SK-N-SH treated with all-trans-retinoic acid at 6 μM for 48 hours (cell line): Measurements from ENCODE around the gene ERBIN.

ENCODE experiments used
- ATAC-seq: fragments of 200-7000 bp; cut with Tn5 transposase; 3 replicates; pipeline ENCODE4 v1.9.1; 2020; ENCODE audit warnings: mild to moderate bottlenecking, moderate library complexity
- ARNTL ChIP-seq: fragments of 450-650 bp; formaldehyde crosslinking; IDR thresholded peaks from 2 replicates; pipeline ENCODE4 v1.5.0; 2020; ENCODE audit warnings: low read depth, mild to moderate bottlenecking, moderate library complexity, borderline replicate concordance
- BACH2 ChIP-seq: fragments of 250-450 bp; sonication (Bioruptor Pico); IDR thresholded peaks from 2 replicates; pipeline ENCODE4 v1.9.0; 2021; ENCODE audit warnings: mild to moderate bottlenecking, borderline replicate concordance
- CREB5 ChIP-seq: fragments of 250-450 bp; sonication (Bioruptor Pico); IDR thresholded peaks from 2 replicates; pipeline ENCODE4 v1.5.1; 2020; ENCODE audit warnings: low read depth, mild to moderate bottlenecking, moderate library complexity
- CSDC2 ChIP-seq: fragments of 250-450 bp; sonication (Bioruptor Pico); IDR thresholded peaks from 2 replicates; pipeline ENCODE4 v1.5.0; 2020; ENCODE audit warnings: mild to moderate bottlenecking, moderate library complexity
- CSRNP3 ChIP-seq: fragments of 250-450 bp; sonication (Bioruptor Pico); IDR thresholded peaks from 2 replicates; pipeline ENCODE4 v1.5.1; 2021; ENCODE audit warnings: mild to moderate bottlenecking, moderate library complexity
- ESRRG ChIP-seq: fragments of 250-450 bp; sonication (Bioruptor Pico); IDR thresholded peaks from 2 replicates; pipeline ENCODE4 v1.6.1; 2021; ENCODE audit warnings: mild to moderate bottlenecking
- GLIS3 ChIP-seq: fragments of 250-450 bp; sonication (Bioruptor Pico); IDR thresholded peaks from 2 replicates; pipeline ENCODE4 v1.5.0; 2020; ENCODE audit warnings: mild to moderate bottlenecking, moderate library complexity
- ISL1 ChIP-seq: fragments of 250-450 bp; sonication (Bioruptor Pico); IDR thresholded peaks from 2 replicates; pipeline ENCODE4 v2.1.2; 2022; ENCODE audit warnings: mild to moderate bottlenecking, moderate library complexity
- OSR1 ChIP-seq: fragments of 250-450 bp; sonication (Bioruptor Pico); IDR thresholded peaks from 2 replicates; pipeline ENCODE4 v1.8.0; 2022; ENCODE audit warnings: moderate library complexity, mild to moderate bottlenecking, inconsistent platforms
- PATZ1 ChIP-seq: fragments of 250-450 bp; sonication (Bioruptor Pico); IDR thresholded peaks from 2 replicates; pipeline ENCODE4 v1.8.0; 2020; ENCODE audit warnings: mild to moderate bottlenecking, moderate library complexity, borderline replicate concordance
- POU6F1 ChIP-seq: fragments of 250-450 bp; sonication (Bioruptor Pico); IDR thresholded peaks from 2 replicates; pipeline ENCODE4 v1.8.0; 2021; ENCODE audit warnings: low read depth, mild to moderate bottlenecking, moderate library complexity, borderline replicate concordance
- PPARA ChIP-seq: fragments of 250-450 bp; sonication (Bioruptor Pico); IDR thresholded peaks from 2 replicates; pipeline ENCODE4 v1.5.0; 2020; ENCODE audit warnings: mild to moderate bottlenecking, borderline replicate concordance
- RARB ChIP-seq: fragments of 250-450 bp; sonication (Bioruptor Pico); IDR thresholded peaks from 2 replicates; pipeline ENCODE4 v1.8.0; 2021; ENCODE audit warnings: mild to moderate bottlenecking, moderate library complexity
- SNAI2 ChIP-seq: fragments of 250-450 bp; sonication (Bioruptor Pico); IDR thresholded peaks from 2 replicates; pipeline ENCODE4 v1.5.0; 2020; ENCODE audit warnings: mild to moderate bottlenecking, moderate library complexity
- TCF4 ChIP-seq: fragments of 250-450 bp; sonication (Bioruptor Pico); IDR thresholded peaks from 2 replicates; pipeline ENCODE4 v1.8.0; 2021; ENCODE audit warnings: mild to moderate bottlenecking, moderate library complexity, borderline replicate concordance
- ZC3H10 ChIP-seq: fragments of 250-450 bp; sonication (Bioruptor Pico); IDR thresholded peaks from 2 replicates; pipeline ENCODE4 v1.5.1; 2021; ENCODE audit warnings: mild to moderate bottlenecking, moderate library complexity
- ZFP3 ChIP-seq: fragments of 250-450 bp; sonication (Bioruptor Pico); IDR thresholded peaks from 2 replicates; pipeline ENCODE4 v1.5.0; 2020; ENCODE audit warnings: mild to moderate bottlenecking, moderate library complexity
- ZFP30 ChIP-seq: fragments of 450-650 bp; formaldehyde crosslinking; IDR thresholded peaks from 2 replicates; pipeline ENCODE4 v1.5.0; 2022; ENCODE audit warnings: mild to moderate bottlenecking, moderate library complexity
- ZNF565 ChIP-seq: fragments of 450-650 bp; formaldehyde crosslinking; conservative IDR thresholded peaks from 2 replicates; pipeline ENCODE4 v1.5.0; 2020; ENCODE audit warnings: low read depth, mild to moderate bottlenecking, moderate library complexity
- ZNF8 ChIP-seq: fragments of 450-650 bp; formaldehyde crosslinking; IDR thresholded peaks from 2 replicates; pipeline ENCODE4 v1.5.0; 2020; ENCODE audit warnings: mild to moderate bottlenecking, moderate library complexity
- TF ChIP-seq, protein P1 (sequence below): fragments of 250-450 bp; sonication (Bioruptor Pico); IDR thresholded peaks from 2 replicates; pipeline ENCODE4 v1.5.0; 2020; ENCODE audit warnings: mild to moderate bottlenecking, moderate library complexity

ERBIN gene

DNA sequence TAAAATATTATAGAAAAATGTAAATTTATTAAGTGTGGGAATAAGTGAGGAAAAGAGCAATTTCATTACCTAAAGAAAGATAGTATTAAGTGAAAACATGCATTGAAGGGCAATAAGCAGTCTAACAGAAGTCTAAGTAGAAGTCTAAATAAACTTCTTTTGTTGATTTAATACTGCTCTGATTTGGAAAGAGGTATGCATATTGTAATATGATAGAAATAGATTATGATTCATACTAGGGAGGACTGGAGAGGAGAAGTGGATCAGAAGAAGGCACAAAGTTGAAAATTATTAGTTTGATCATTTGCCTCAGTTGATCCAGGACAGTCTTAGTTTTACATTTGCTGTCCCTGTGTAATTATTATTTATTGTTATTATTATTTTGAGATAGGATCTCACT, 6.6 kb upstream of the ERBIN start:
- ATAC-seq, result peak; percentile 48; the same call in 1 of the 3 replicates
- no peak for TF ChIP-seq ZNF565 (CRISPR knock-in tag)
- no peak for TF ChIP-seq PATZ1 (CRISPR knock-in tag)
- TF ChIP-seq CSRNP3 (CRISPR knock-in tag), result no peak
- no peak for TF ChIP-seq POU6F1 (CRISPR knock-in tag)
- no peak for TF ChIP-seq ISL1 (CRISPR knock-in tag)
- no peak for TF ChIP-seq ZFP30
- TF ChIP-seq SNAI2 (CRISPR knock-in tag), result no peak
- no peak for TF ChIP-seq TCF4 (CRISPR knock-in tag)
- no peak for TF ChIP-seq ARNTL
- no peak for TF ChIP-seq CREB5
- TF ChIP-seq ZFP3 (CRISPR knock-in tag), result no peak
- TF ChIP-seq, all 23 proteins: peak for 0

DNA sequence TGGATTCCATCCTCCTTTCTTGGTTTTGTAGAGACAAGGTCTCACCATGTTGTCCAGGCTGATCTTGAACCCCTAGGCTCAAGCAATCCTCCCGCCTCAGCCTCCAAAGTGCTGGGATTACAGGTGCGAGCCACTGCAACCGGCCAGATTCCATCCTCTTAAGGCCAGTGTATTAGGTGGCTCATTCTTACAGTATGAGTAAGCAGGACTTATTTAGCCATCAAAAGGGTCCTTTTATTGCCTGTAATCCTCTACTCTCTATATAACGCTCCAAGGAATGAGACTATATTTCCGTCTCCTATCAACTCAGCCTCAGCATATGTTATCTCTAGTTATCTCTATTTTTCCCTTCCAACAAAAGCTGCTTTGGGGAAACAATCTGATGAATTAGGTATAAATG, 3.0 kb upstream of the ERBIN start:
- ATAC-seq, result no peak
- TF ChIP-seq ZNF565 (CRISPR knock-in tag) (no peak), ESRRG (no peak), BACH2 (CRISPR knock-in tag) (no peak), ARNTL (no peak), ZFP30 (no peak), ISL1 (CRISPR knock-in tag) (no peak), TCF4 (CRISPR knock-in tag) (no peak)

DNA sequence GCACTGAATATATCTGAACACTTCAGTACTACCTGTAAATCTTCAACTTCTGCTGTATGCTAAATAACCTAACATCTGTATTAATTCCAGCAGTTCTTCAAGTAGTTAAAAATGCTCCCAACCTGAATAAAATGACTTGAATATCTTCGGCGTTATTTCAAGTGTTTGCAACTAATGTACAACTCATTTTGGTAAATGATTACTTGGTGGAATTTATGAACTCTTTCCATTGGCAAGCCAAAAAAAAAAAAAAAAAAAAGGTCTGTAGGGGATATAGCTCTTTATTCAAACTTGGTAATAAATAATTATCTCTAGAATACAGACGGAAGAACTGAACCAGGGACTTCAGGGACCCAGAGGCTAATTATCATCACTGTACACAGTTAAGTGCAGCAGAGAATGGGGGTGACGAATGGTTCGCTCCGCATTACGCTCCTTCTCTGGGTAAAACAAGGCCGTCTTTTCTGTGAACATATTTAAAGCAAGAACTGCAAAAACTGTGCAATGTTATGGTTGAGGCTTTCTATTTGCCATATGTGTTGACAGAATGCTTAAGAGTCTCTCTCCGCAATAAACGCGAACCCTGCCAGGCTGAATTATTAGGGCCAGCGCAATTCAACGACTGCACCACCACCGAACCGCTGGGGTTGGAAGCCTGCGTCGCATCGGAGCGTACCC, 1.9 kb upstream of the ERBIN start:
- no peak for ATAC-seq
- TF ChIP-seq ZNF8 (CRISPR knock-in tag) (no peak), POU6F1 (CRISPR knock-in tag) (no peak), CREB5 (no peak), OSR1 (no peak), ZC3H10 (no peak), BACH2 (CRISPR knock-in tag) (no peak), RARB (no peak), CSDC2 (CRISPR knock-in tag) (no peak), GLIS3 (CRISPR knock-in tag) (no peak), SNAI2 (CRISPR knock-in tag) (no peak), ZFP3 (CRISPR knock-in tag) (no peak), PPARA (CRISPR knock-in tag) (no peak)
- TF ChIP-seq, protein P1, sequence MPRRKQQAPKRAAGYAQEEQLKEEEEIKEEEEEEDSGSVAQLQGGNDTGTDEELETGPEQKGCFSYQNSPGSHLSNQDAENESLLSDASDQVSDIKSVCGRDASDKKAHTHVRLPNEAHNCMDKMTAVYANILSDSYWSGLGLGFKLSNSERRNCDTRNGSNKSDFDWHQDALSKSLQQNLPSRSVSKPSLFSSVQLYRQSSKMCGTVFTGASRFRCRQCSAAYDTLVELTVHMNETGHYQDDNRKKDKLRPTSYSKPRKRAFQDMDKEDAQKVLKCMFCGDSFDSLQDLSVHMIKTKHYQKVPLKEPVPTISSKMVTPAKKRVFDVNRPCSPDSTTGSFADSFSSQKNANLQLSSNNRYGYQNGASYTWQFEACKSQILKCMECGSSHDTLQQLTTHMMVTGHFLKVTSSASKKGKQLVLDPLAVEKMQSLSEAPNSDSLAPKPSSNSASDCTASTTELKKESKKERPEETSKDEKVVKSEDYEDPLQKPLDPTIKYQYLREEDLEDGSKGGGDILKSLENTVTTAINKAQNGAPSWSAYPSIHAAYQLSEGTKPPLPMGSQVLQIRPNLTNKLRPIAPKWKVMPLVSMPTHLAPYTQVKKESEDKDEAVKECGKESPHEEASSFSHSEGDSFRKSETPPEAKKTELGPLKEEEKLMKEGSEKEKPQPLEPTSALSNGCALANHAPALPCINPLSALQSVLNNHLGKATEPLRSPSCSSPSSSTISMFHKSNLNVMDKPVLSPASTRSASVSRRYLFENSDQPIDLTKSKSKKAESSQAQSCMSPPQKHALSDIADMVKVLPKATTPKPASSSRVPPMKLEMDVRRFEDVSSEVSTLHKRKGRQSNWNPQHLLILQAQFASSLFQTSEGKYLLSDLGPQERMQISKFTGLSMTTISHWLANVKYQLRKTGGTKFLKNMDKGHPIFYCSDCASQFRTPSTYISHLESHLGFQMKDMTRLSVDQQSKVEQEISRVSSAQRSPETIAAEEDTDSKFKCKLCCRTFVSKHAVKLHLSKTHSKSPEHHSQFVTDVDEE (CRISPR knock-in tag), result no peak
